ENCODE data around the gene PBX1.
"Not testable (repeated sequence)": the region's sequence is repeated elsewhere in the genome, so short reads cannot be mapped to it uniquely, and the experiment has no call there.

The PBX1 gene

DNA sequence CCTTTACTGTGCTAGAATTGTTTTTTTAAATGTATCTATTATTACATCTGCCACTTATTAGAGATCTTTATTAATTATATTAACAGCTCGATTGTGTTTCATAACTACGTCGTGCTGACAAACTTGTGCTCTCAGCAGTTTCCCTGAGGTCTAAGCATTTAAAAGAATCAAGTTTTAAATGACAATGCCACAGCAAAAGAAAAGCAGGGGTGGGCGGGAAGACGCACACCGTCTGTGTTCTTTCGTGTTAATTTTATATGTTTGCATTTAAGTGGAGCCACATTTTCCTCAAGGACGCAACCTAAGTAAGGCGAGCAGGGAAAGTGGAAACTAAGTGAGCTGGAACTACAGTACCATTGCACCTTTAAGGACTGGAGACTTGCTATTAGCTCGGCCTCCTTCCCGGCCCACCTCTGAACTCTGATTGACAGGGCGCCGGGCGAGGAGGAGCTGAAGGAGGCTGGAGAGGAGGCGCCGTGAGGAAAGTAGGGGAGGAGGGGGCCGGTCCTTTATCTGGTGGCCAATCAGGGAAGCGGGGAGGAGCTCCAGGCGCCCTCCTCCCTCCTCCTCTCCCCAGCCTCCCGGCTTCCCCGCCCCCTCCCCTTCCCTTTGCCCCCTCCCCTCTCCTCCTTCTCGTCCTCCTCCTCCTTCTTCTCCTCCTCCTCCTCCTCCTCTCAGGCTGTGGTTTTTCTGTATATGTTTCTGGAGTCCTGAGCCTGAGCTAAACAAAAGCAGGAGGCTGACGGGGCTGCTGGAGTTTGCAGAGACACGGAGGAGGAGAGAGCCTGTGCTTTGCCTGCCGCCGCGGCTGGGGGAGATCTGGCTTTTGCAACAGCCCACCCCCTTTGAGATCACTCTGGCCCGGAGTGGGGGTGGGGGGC, at the start of gene PBX1:
PBX1 (plus strand) TSS at position 724 of the 881 bp plus-strand sequence.
- peaks cover 34% of the 10 kb centered on the region for H3K27me3 Mint-ChIP-seq
- H3K9me3 Mint-ChIP-seq: peaks cover 3% of the 10 kb centered on the region
- H3K4me1 Mint-ChIP-seq: peaks cover 15% of the 10 kb centered on the region
- ATAC-seq (peak; percentile 99), DNase-seq (peak; percentile 71)
- H3K4me3 Mint-ChIP-seq: peak within 1 kb of the TSS; percentile 68
- no peaks in the 10 kb centered on the region for H3K36me3 Mint-ChIP-seq (ENCODE audit: low read depth)
- no peak within 1 kb of the TSS for H3K27ac Mint-ChIP-seq

DNA sequence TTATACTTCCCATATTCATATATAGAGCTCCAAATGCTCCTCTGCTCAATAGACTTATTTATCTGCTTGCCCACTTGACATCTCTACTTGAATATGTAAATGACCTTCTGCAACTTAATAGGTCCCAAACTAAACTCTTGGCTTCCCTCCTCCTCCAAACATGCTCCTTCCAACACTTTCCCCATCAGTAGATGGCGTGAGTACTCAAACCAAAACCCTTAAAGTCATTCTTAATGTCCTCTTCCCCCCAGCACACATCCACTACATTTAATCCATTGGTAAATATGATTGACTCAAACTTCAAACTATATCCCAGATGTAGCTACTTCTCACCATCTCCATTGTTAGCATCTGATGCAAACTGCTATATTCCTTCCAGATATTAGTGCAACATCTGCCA, 48.5 kb upstream of the PBX1 start:
- Mint-ChIP-seq H3K4me1 (no peaks in the 10 kb centered on the region), H3K9me3 (peaks cover 9% of the 10 kb centered on the region), H3K36me3 (ENCODE audit: low read depth) (no peaks in the 10 kb centered on the region), H3K4me3 (no peak overlapping the region), H3K27me3 (no peaks in the 10 kb centered on the region), H3K27ac (no peak overlapping the region)
- ATAC-seq (no peak), DNase-seq (no peak)

GRCh38 chr1:164511001-164511705, 47.8 kb upstream of the PBX1 start:
- H3K36me3 Mint-ChIP-seq (ENCODE audit: low read depth): no peaks in the 10 kb centered on the region
- ATAC-seq (no peak), DNase-seq (no peak)
- peaks cover 9% of the 10 kb centered on the region for H3K9me3 Mint-ChIP-seq
- no peaks in the 10 kb centered on the region for H3K27me3 Mint-ChIP-seq
- H3K4me3 Mint-ChIP-seq: no peak overlapping the region
- no peak overlapping the region for H3K27ac Mint-ChIP-seq
- H3K4me1 Mint-ChIP-seq: no peaks in the 10 kb centered on the region

GRCh38 chr1:164515231-164515630, 43.8 kb upstream of the PBX1 start:
- Mint-ChIP-seq H3K36me3 (ENCODE audit: low read depth) (no peaks in the 10 kb centered on the region), H3K4me1 (no peaks in the 10 kb centered on the region), H3K9me3 (no peaks in the 10 kb centered on the region), H3K4me3 (no peak overlapping the region), H3K27ac (no peak overlapping the region), H3K27me3 (no peaks in the 10 kb centered on the region)
- DNase-seq (no peak), ATAC-seq (no peak)

DNA sequence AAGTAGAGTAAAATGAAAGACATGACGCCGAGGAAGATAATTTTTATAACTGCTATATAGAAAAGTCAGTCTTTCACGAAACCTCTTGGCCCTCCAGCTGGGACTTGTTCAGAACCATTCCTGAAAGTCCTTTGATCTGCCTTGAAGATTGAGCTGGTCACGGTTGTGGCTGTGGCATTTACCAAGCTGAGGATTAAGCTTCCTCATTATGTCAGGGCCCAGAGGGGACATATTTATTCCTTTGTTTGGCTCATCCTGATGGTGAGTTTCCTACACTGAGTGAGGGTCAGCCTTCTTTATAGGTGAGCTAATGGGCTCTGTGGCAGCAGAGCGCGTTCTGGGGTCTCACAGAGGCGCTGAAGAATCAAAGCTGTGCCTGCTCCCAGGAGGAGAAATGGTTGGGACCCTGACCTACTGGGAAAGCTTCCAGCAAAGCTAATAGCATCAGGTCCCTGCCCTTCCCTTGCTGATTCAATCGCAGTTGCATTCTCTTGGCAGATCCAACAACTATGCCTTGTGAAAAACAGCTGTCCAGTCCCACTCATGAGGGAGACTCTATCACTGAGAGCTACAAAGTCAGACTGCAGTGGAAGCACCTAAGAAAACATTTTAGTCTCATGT, 43.2 kb upstream of the PBX1 start:
- DNase-seq (no peak), ATAC-seq (no peak)
- H3K27me3 Mint-ChIP-seq: no peaks in the 10 kb centered on the region
- no peak overlapping the region for H3K4me3 Mint-ChIP-seq
- no peaks in the 10 kb centered on the region for H3K36me3 Mint-ChIP-seq (ENCODE audit: low read depth)
- no peaks in the 10 kb centered on the region for H3K9me3 Mint-ChIP-seq
- no peak overlapping the region for H3K27ac Mint-ChIP-seq
- no peaks in the 10 kb centered on the region for H3K4me1 Mint-ChIP-seq

GRCh38 chr1:164516591-164516990, 42.4 kb upstream of the PBX1 start:
- no peaks in the 10 kb centered on the region for H3K27me3 Mint-ChIP-seq
- H3K27ac Mint-ChIP-seq: no peak overlapping the region
- ATAC-seq (no peak), DNase-seq (no peak)
- no peaks in the 10 kb centered on the region for H3K36me3 Mint-ChIP-seq (ENCODE audit: low read depth)
- H3K4me1 Mint-ChIP-seq: no peaks in the 10 kb centered on the region
- no peaks in the 10 kb centered on the region for H3K9me3 Mint-ChIP-seq
- H3K4me3 Mint-ChIP-seq: no peak overlapping the region

GRCh38 chr1:164518692-164519332, 40.2 kb upstream of the PBX1 start:
- H3K9me3 Mint-ChIP-seq: peaks cover 4% of the 10 kb centered on the region
- no peak overlapping the region for H3K4me3 Mint-ChIP-seq
- H3K27ac Mint-ChIP-seq: no peak overlapping the region
- H3K36me3 Mint-ChIP-seq (ENCODE audit: low read depth): no peaks in the 10 kb centered on the region
- ATAC-seq (no peak), DNase-seq (no peak)
- no peaks in the 10 kb centered on the region for H3K4me1 Mint-ChIP-seq
- no peaks in the 10 kb centered on the region for H3K27me3 Mint-ChIP-seq

DNA sequence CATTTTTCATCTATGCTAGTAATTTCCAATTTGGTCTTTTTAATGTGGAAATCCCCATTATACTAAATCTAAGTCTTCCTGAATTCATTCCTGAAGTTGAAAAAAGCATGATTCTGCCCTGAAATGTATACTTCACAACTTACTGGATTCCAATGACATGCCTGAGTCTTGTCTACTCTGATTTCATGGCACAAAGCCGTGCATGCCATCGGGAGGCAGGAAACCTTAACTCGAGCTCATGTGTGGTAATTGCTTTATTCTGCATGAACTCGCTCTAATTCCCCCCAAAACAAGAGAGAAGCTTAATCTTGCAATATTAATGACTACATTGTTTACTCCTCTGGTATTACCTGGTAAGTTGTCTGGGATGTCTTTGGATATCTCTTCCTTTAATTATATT, 39.6 kb upstream of the PBX1 start:
- Mint-ChIP-seq H3K27me3 (no peaks in the 10 kb centered on the region), H3K4me3 (no peak overlapping the region), H3K36me3 (ENCODE audit: low read depth) (no peaks in the 10 kb centered on the region), H3K9me3 (peaks cover 4% of the 10 kb centered on the region), H3K27ac (no peak overlapping the region), H3K4me1 (no peaks in the 10 kb centered on the region)
- no peak for DNase-seq
- no peak for ATAC-seq

- Mint-ChIP-seq H3K36me3 (ENCODE audit: low read depth) (peaks cover 3% of the 10 kb centered on the region), H3K27me3 (no peaks in the 10 kb centered on the region), H3K4me3 (no peak overlapping the region), H3K9me3 (peaks cover 21% of the 10 kb centered on the region), H3K27ac (no peak overlapping the region), H3K4me1 (no peaks in the 10 kb centered on the region)
- DNase-seq (no peak), ATAC-seq (no peak)
These were observed 34.2 kb upstream of the PBX1 start for GRCh38 chr1:164524810-164525209.

DNA sequence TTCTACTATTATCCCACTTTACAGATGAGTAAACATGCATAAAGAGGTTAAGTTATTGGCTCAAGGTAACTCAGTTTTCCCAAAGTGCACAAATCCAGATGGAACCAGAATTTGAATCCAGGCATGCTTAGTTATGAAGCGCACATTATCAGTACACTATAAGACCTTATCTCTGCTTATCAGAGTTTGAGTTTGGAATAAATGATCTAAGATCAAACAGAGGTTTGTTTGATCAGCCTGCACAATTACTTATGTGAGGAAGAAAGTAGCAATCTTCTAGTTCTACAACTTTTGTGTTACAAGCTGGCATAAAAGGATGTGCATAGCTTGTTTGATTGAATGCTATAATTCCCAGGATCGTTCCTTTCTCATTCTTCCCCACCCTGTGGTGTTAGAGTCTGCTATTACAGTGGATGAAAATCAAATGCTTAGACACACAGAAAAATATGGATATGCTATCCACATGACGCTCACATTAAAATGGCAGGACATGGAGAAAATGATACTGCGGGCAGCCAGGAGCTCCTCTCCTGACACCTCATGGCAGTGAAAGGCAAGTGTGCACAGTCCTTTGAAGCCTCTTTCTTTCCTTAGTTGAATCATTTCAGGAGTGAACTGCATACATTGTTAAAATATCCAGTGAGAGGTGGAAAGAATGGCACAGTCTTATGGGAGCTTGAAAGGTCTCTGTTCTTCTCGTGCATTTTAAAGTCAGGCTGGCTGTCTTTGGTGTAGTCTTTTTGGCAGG, 23.9 kb upstream of the PBX1 start:
- no peaks in the 10 kb centered on the region for H3K4me1 Mint-ChIP-seq
- H3K27me3 Mint-ChIP-seq: no peaks in the 10 kb centered on the region
- ATAC-seq (no peak), DNase-seq (no peak)
- no peak overlapping the region for H3K27ac Mint-ChIP-seq
- no peaks in the 10 kb centered on the region for H3K36me3 Mint-ChIP-seq (ENCODE audit: low read depth)
- no peak overlapping the region for H3K4me3 Mint-ChIP-seq
- no peaks in the 10 kb centered on the region for H3K9me3 Mint-ChIP-seq

DNA sequence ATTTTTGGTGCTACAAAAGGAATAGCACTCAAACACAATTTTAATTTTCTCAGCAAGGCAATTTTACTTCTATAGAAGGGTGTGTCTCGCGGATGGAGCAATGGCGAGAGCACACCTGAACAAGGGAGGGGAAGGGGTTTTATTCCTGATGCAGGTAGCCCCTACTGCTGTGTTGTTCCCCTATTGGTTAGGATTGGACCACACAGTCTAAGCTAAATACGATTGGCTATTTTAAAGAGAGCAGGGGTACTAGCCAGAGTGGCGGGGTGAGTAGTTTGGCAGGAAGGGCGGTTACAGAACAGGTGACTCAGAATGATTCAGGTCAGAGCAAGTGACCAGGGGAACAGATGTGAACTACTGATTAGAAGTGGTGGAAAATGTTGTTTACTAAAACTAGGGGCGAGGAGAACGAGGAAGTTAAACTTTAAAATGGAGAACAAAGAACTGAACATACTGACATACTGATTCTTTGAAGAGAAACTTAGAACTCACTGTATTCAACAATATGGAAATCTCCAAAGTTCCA, 6.5 kb upstream of the PBX1 start:
- not testable (repeated sequence) for H3K27me3 Mint-ChIP-seq; DNase-seq; H3K4me1 Mint-ChIP-seq; ATAC-seq; H3K27ac Mint-ChIP-seq; H3K4me3 Mint-ChIP-seq; H3K36me3 Mint-ChIP-seq (ENCODE audit: low read depth)
- peaks cover 29% of the 10 kb centered on the region for H3K9me3 Mint-ChIP-seq

GRCh38 chr1:164557270-164557669, 1.7 kb upstream of the PBX1 start:
- no peaks in the 10 kb centered on the region for H3K36me3 Mint-ChIP-seq (ENCODE audit: low read depth)
- H3K9me3 Mint-ChIP-seq: peaks cover 16% of the 10 kb centered on the region
- peaks cover 33% of the 10 kb centered on the region for H3K27me3 Mint-ChIP-seq

GRCh38 chr1:164559342-164560051, 513 bp downstream of the PBX1 start:
- H3K27ac Mint-ChIP-seq: no peak overlapping the region
- H3K27me3 Mint-ChIP-seq: peaks cover 34% of the 10 kb centered on the region
- peaks cover 15% of the 10 kb centered on the region for H3K4me1 Mint-ChIP-seq
- no peaks in the 10 kb centered on the region for H3K36me3 Mint-ChIP-seq (ENCODE audit: low read depth)
- ATAC-seq: no peak
- peaks cover 3% of the 10 kb centered on the region for H3K9me3 Mint-ChIP-seq
- H3K4me3 Mint-ChIP-seq: peak overlapping the region; percentile 59
- DNase-seq: no peak

More at GRCh38 chr1:164557270-164557669, 1.7 kb upstream of the PBX1 start:
- ATAC-seq (no peak), DNase-seq (no peak)
- Mint-ChIP-seq H3K27ac (no peak overlapping the region), H3K4me1 (peaks cover 15% of the 10 kb centered on the region), H3K4me3 (no peak overlapping the region)

All from activated naive CD8-positive, alpha-beta T cell treated with anti-CD3 and anti-CD28 coated beads, Interleukin-2, amount 50 U/mL, for 24 hours (primary cell).